Fibroblast of lung (primary cell): ENCODE data around the gene CACNG8. TPM values are rescaled to one million over a fixed set of nuclear protein-coding genes. Genes with fewer than 3 reads are reported as not detected.

Experiments used
- DNase-seq, 2 donors: peaks; one replicate each; pipeline versions ENCODE4 v3.0.0 to v3.0.0-alpha.2; 2010; ENCODE audit warnings: low read depth in 2 of 2
- H2AFZ ChIP-seq: 2 replicates; pipeline ENCODE4 v1.5.1; 2012; ENCODE audit warnings: low read length, control low read depth, inconsistent platforms
- H3K27ac ChIP-seq: 2 replicates; pipeline ENCODE4 v1.5.1; 2011; ENCODE audit warnings: low read length, control low read depth; ENCODE audit not compliant: insufficient read depth
- H3K27me3 ChIP-seq: 2 replicates; pipeline ENCODE4 v1.5.1; 2011; ENCODE audit warnings: mild to moderate bottlenecking, low read length; ENCODE audit not compliant: control insufficient read depth, insufficient read depth
- H3K36me3 ChIP-seq: 2 replicates; pipeline ENCODE4 v1.5.1; 2011; ENCODE audit warnings: low read length; ENCODE audit not compliant: control insufficient read depth, insufficient read depth
- H3K4me1 ChIP-seq: 2 replicates; pipeline ENCODE4 v1.5.1; 2011; ENCODE audit warnings: low read length; ENCODE audit not compliant: control insufficient read depth, insufficient read depth; ENCODE audit errors: extremely low read depth
- H3K4me2 ChIP-seq: 2 replicates; pipeline ENCODE4 v1.5.1; 2011; ENCODE audit warnings: low read length, control low read depth; ENCODE audit not compliant: insufficient read depth; ENCODE audit errors: extremely low read depth
- H3K4me3 ChIP-seq, 4 experiments: fragments of 200-600 bp in 1 of 4; sonication (generic) in 1 of 4; replicated peaks in 1 of 4; 2 replicates each; pipeline ENCODE4 v1.5.1; 2011 to 2016; ENCODE audit warnings: low read length in 4 of 4, low read depth in 3 of 4, mild to moderate bottlenecking in 3 of 4, control low read depth in 2 of 4, inconsistent platforms in 1 of 4, mixed read lengths in 1 of 4; ENCODE audit not compliant: insufficient read depth in 1 of 4; ENCODE audit errors: control extremely low read depth in 1 of 4
- H3K79me2 ChIP-seq: 2 replicates; pipeline ENCODE4 v1.5.1; 2012; ENCODE audit warnings: mild to moderate bottlenecking, low read length, inconsistent platforms; ENCODE audit not compliant: control insufficient read depth, insufficient read depth
- H3K9ac ChIP-seq: 2 replicates; pipeline ENCODE4 v1.5.1; 2011; ENCODE audit warnings: mild to moderate bottlenecking, low read length, control low read depth; ENCODE audit not compliant: insufficient read depth
- H3K9me3 ChIP-seq: 2 replicates; pipeline ENCODE4 v1.5.1; 2012; ENCODE audit warnings: low read depth, low read length; ENCODE audit not compliant: control insufficient read depth, insufficient read depth
- H4K20me1 ChIP-seq: 2 replicates; pipeline ENCODE4 v1.5.1; 2011; ENCODE audit warnings: low read length; ENCODE audit not compliant: control insufficient read depth, insufficient read depth; ENCODE audit errors: extremely low read depth
- CTCF ChIP-seq, 2 donors: IDR thresholded peaks in 1 of 2; conservative IDR thresholded peaks in 1 of 2; 1 replicate in 1 of 2; 2 replicates in 1 of 2; pipeline ENCODE4 v1.5.1; 2011 to 2012; ENCODE audit warnings: low read length in 2 of 2, control low read depth in 1 of 2, inconsistent platforms in 1 of 2, low read depth in 1 of 2, mild to moderate bottlenecking in 1 of 2
- EZH2 ChIP-seq: IDR thresholded peaks from 2 replicates; pipeline ENCODE4 v1.5.1; 2012; ENCODE audit warnings: low read length, control low read depth, mild to moderate bottlenecking; ENCODE audit errors: missing control alignments
- polyA plus RNA-seq, 2 donors: library from polyadenylated mRNA; depleted of rRNA in 1 of 2; stranded (reverse) in 1 of 2; unstranded in 1 of 2; fragments of >200 nt; gene quantifications; 2 replicates each; pipeline ENCODE4 v1.2.1, GENCODE V29; 2011 to 2012; ENCODE audit warnings: missing spikeins in 1 of 2
- total RNA-seq: library from RNA; depleted of rRNA; stranded (reverse); fragments of >200 nt; gene quantifications from 2 replicates; pipeline ENCODE4 v1.2.1, GENCODE V29; 2014

Gene CACNG8
- total and polyA plus RNA-seq, 2 donors (not counting 1 experiment from before 2014, with no cell fraction given), result under 0.01 to 0.01 TPM

GRCh38 chr19:53971673-53972072 is 8.9 kb downstream of the CACNG8 start:
- H2AFZ ChIP-seq, result no peak overlapping the region
- H3K79me2 ChIP-seq, result no peaks in the 10 kb centered on the region
- no peak overlapping the region for H3K27ac ChIP-seq
- H3K4me1 ChIP-seq, result no peaks in the 10 kb centered on the region
- no peak for DNase-seq
- H3K27me3 ChIP-seq, result no peaks in the 10 kb centered on the region
- H3K9ac ChIP-seq, result no peak overlapping the region
- no peak overlapping the region for H3K4me3 ChIP-seq
- no peaks in the 10 kb centered on the region for H3K36me3 ChIP-seq
- TF ChIP-seq EZH2 (no peak), CTCF (conservative IDR thresholded peaks at IDR 0.05 in 1 of 2, IDR thresholded peaks at IDR 0.05 in 1 of 2; ENCODE audit: low read depth in 1 of 2, low read length in 2 of 2) (no peak)
- no peaks in the 10 kb centered on the region for H4K20me1 ChIP-seq
- no peaks in the 10 kb centered on the region for H3K9me3 ChIP-seq
- H3K4me2 ChIP-seq, result no peak overlapping the region

GRCh38 chr19:53977429-53977990 is 14.8 kb downstream of the CACNG8 start:
- Histone ChIP-seq H4K20me1 (no peaks in the 10 kb centered on the region), H3K27ac (no peak overlapping the region), H3K9ac (no peak overlapping the region), H3K79me2 (no peaks in the 10 kb centered on the region), H3K9me3 (no peaks in the 10 kb centered on the region), H3K4me2 (peak overlapping the region; percentile 68), H3K4me1 (no peaks in the 10 kb centered on the region), H2AFZ (no peak overlapping the region), H3K27me3 (peaks cover 7% of the 10 kb centered on the region), H3K4me3 (peak overlapping the region in 2 of 4 experiments; percentile 6 to 40), H3K36me3 (no peaks in the 10 kb centered on the region)
- peak; percentile 76 to 84 for DNase-seq
- TF ChIP-seq EZH2 (no peak), CTCF (conservative IDR thresholded peaks at IDR 0.05 in 1 of 2, IDR thresholded peaks at IDR 0.05 in 1 of 2; ENCODE audit: low read depth in 1 of 2, low read length in 2 of 2) (no peak)

DNA sequence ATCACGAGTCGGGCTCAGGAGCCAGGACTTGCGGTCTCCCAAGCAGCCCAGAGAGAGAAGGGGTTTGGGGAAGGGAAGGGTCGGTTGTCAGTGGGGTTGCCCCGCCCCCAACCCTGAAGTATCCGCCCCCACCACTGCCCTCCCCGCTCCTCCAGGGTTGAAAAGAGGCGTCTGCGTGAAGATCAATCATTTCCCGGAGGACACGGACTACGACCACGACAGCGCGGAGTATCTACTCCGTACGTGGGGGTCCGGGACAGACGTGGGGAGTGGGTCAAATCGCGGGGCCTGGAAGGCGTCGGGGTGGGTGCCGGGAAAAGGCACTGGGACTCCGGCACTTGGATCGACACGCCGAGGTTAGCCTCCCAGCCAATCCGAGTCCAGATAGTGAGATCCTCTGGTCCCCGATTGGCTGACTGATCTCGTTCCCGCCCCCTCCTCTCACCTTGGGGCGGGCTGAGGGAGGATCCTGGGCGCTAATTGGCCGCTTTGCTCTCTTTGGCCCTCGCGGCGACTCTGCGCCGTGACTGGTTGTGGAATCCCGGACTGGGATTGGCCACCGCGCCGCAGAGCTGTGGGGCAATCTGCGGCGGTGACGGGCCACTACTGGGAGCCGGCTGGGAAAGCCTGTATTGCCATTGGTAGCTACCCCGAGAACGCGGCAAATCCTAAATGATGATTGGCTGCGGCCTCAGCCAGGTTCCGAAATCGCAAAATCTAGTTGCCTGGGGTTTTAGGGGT is 15.4 kb downstream of the CACNG8 start:
- Histone ChIP-seq H4K20me1 (no peaks in the 10 kb centered on the region), H3K36me3 (no peaks in the 10 kb centered on the region), H3K79me2 (no peaks in the 10 kb centered on the region), H3K27ac (no peak overlapping the region), H3K4me1 (no peaks in the 10 kb centered on the region), H3K4me2 (peak overlapping the region; percentile 68), H3K9me3 (no peaks in the 10 kb centered on the region), H3K9ac (no peak overlapping the region), H2AFZ (no peak overlapping the region), H3K27me3 (peaks cover 7% of the 10 kb centered on the region), H3K4me3 (peak overlapping the region in 2 of 4 experiments; percentile 6 to 40)
- peak; percentile 69 to 90 for DNase-seq
- no peak for TF ChIP-seq CTCF (conservative IDR thresholded peaks at IDR 0.05 in 1 of 2, IDR thresholded peaks at IDR 0.05 in 1 of 2; ENCODE audit: low read depth in 1 of 2, low read length in 2 of 2)
- peak; percentile 47 for TF ChIP-seq EZH2
